WTC11 (cell line): ENCODE data around the gene WDR64. TPM values are rescaled to one million over a fixed set of nuclear protein-coding genes. Genes with fewer than 3 reads are reported as not detected.

Experiments used
- ATAC-seq: fragments of 200-7000 bp; cut with Tn5 transposase; 2 replicates; pipeline ENCODE4 v1.10.0; 2021; ENCODE audit warnings: mild to moderate bottlenecking, moderate library complexity
- CTCF ChIA-PET: fragments of 300-600 bp; sonication (Branson Sonifier 250); formaldehyde crosslinking; loops from one replicate; lab custom pipeline; 2021; ENCODE audit warnings: antibody characterized with exemption; lab: Charles Lee
- POLR2A ChIA-PET: fragments of 350-600 bp; sonication (Branson Sonifier 250); formaldehyde crosslinking; loops from one replicate; lab custom pipeline; 2021; ENCODE audit warnings: antibody characterized with exemption; lab: Charles Lee
- DNase-seq: peaks from one replicate; pipeline ENCODE4 v3.0.0; 2021; ENCODE audit warnings: low spot score
- H3K27ac Mint-ChIP-seq: 2 replicates; pipeline ENCODE4 v1.8.0; 2021; ENCODE audit warnings: mixed read lengths
- H3K27me3 Mint-ChIP-seq: 2 replicates; pipeline ENCODE4 v1.8.0; 2021; ENCODE audit warnings: low read depth, mild to moderate bottlenecking, moderate library complexity, mixed read lengths
- H3K36me3 Mint-ChIP-seq: 2 replicates; pipeline ENCODE4 v1.8.0; 2021; ENCODE audit warnings: mixed read lengths
- H3K4me1 Mint-ChIP-seq: 2 replicates; pipeline ENCODE4 v1.8.0; 2022; ENCODE audit warnings: mixed read lengths
- H3K4me3 Mint-ChIP-seq: 2 replicates; pipeline ENCODE4 v1.8.0; 2021; ENCODE audit warnings: mild to moderate bottlenecking, moderate library complexity, mixed read lengths
- H3K9me3 Mint-ChIP-seq: 2 replicates; pipeline ENCODE4 v1.8.0; 2021; ENCODE audit warnings: mixed read lengths
- FOXJ3 ChIP-seq: sonication (generic); formaldehyde crosslinking; IDR thresholded peaks from 2 replicates; pipeline ENCODE4 v1.9.0; 2021; ENCODE audit warnings: missing genetic modification reagents, mild to moderate bottlenecking, borderline replicate concordance
- MYBL2 ChIP-seq: sonication (generic); formaldehyde crosslinking; IDR thresholded peaks from 2 replicates; pipeline ENCODE4 v1.8.1; 2023; ENCODE audit warnings: mild to moderate bottlenecking, moderate library complexity, missing genetic modification reagents
- NFYB ChIP-seq: sonication (generic); formaldehyde crosslinking; conservative IDR thresholded peaks from 2 replicates; pipeline ENCODE4 v1.8.0; 2022; ENCODE audit warnings: low read depth, missing genetic modification reagents
- NR3C1 ChIP-seq: sonication (generic); formaldehyde crosslinking; conservative IDR thresholded peaks from 2 replicates; pipeline ENCODE4 v1.8.1; 2023; ENCODE audit warnings: low read depth, mild to moderate bottlenecking, missing genetic modification reagents
- SMAD4 ChIP-seq: sonication (generic); formaldehyde crosslinking; IDR thresholded peaks from 2 replicates; pipeline ENCODE4 v1.8.0; 2022; ENCODE audit warnings: mild to moderate bottlenecking, missing genetic modification reagents
- ZNF121 ChIP-seq: sonication (generic); formaldehyde crosslinking; IDR thresholded peaks from 2 replicates; pipeline ENCODE4 v1.8.0; 2023; ENCODE audit warnings: missing genetic modification reagents
- ZNF138 ChIP-seq: sonication (generic); formaldehyde crosslinking; conservative IDR thresholded peaks from 2 replicates; pipeline ENCODE4 v1.8.1; 2022; ENCODE audit warnings: mild to moderate bottlenecking, moderate library complexity, missing genetic modification reagents
- ZNF219 ChIP-seq: sonication (generic); formaldehyde crosslinking; IDR thresholded peaks from 2 replicates; pipeline ENCODE4 v1.8.0; 2023; ENCODE audit warnings: missing genetic modification reagents, mild to moderate bottlenecking, borderline replicate concordance
- ZNF232 ChIP-seq: sonication (generic); formaldehyde crosslinking; IDR thresholded peaks from 2 replicates; pipeline ENCODE4 v1.8.0; 2022; ENCODE audit warnings: mild to moderate bottlenecking, missing genetic modification reagents
- ZNF317 ChIP-seq: sonication (generic); formaldehyde crosslinking; IDR thresholded peaks from 2 replicates; pipeline ENCODE4 v1.8.1; 2023; ENCODE audit warnings: low read depth, mild to moderate bottlenecking, moderate library complexity, missing genetic modification reagents, borderline replicate concordance
- total RNA-seq: library from RNA; stranded (reverse); gene quantifications from 3 replicates; pipeline ENCODE4 v1.2.3, GENCODE V29; 2021
- TF ChIP-seq, protein P1 (sequence below): sonication (generic); formaldehyde crosslinking; IDR thresholded peaks from 2 replicates; pipeline ENCODE4 v1.8.0; 2022; ENCODE audit warnings: missing genetic modification reagents
- TF ChIP-seq, protein P2 (sequence below): sonication (generic); formaldehyde crosslinking; IDR thresholded peaks from 2 replicates; pipeline ENCODE4 v1.8.1; 2023; ENCODE audit warnings: mild to moderate bottlenecking, missing genetic modification reagents
- TF ChIP-seq, protein P3 (sequence below): sonication (generic); formaldehyde crosslinking; IDR thresholded peaks from 2 replicates; pipeline ENCODE4 v1.8.1; 2023; ENCODE audit warnings: mild to moderate bottlenecking, missing genetic modification reagents, moderate library complexity
- TF ChIP-seq, protein P4 (sequence below): sonication (generic); formaldehyde crosslinking; IDR thresholded peaks from 2 replicates; pipeline ENCODE4 v1.8.1; 2022; ENCODE audit warnings: mild to moderate bottlenecking, missing genetic modification reagents, moderate library complexity, borderline replicate concordance
- TF ChIP-seq, protein P5 (sequence below): fragments of 200-600 bp; IDR thresholded peaks from 2 replicates; pipeline ENCODE4 v1.8.0; 2022; ENCODE audit warnings: antibody characterized with exemption
- TF ChIP-seq, protein P6 (sequence below): fragments of 250-450 bp; sonication (Bioruptor Pico); IDR thresholded peaks from 2 replicates; pipeline ENCODE4 v1.8.0; 2021; ENCODE audit warnings: mild to moderate bottlenecking
- TF ChIP-seq, protein P7 (sequence below): sonication (generic); formaldehyde crosslinking; IDR thresholded peaks from 2 replicates; pipeline ENCODE4 v1.8.0; 2023; ENCODE audit warnings: missing genetic modification reagents, mild to moderate bottlenecking, borderline replicate concordance

Gene WDR64
- total RNA-seq, 1 experiment from 2014 or later, result not detected

DNA sequence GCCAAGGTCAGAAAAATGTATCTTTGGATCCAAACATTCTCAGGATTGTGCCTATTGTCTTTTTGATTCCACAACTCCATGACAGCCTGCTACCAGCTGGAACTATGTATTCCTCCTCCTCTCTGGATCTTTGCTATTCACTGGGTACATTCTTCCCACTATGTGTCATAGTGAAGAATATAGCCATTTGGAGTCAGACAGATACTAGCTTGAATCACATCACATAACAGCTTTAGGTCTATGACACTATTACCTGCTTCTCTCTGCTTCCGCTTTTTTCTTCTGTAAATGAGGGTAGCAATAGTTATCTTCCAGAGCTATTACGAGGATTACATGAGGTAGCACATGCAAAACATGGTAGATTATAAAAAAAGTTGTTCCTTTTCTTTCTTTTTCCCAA lies 190.5 kb downstream of the WDR64 start:
- Mint-ChIP-seq H3K27me3 (no peaks in the 10 kb centered on the region; the same call in 1 of the 2 replicates), H3K27ac (no peak overlapping the region), H3K9me3 (no peaks in the 10 kb centered on the region), H3K4me1 (0 out of 2 replicates have a peak, but pooled peaks cover 6% of the 10 kb centered on the region), H3K4me3 (no peak overlapping the region), H3K36me3 (no peaks in the 10 kb centered on the region)
- TF ChIP-seq, protein P1, sequence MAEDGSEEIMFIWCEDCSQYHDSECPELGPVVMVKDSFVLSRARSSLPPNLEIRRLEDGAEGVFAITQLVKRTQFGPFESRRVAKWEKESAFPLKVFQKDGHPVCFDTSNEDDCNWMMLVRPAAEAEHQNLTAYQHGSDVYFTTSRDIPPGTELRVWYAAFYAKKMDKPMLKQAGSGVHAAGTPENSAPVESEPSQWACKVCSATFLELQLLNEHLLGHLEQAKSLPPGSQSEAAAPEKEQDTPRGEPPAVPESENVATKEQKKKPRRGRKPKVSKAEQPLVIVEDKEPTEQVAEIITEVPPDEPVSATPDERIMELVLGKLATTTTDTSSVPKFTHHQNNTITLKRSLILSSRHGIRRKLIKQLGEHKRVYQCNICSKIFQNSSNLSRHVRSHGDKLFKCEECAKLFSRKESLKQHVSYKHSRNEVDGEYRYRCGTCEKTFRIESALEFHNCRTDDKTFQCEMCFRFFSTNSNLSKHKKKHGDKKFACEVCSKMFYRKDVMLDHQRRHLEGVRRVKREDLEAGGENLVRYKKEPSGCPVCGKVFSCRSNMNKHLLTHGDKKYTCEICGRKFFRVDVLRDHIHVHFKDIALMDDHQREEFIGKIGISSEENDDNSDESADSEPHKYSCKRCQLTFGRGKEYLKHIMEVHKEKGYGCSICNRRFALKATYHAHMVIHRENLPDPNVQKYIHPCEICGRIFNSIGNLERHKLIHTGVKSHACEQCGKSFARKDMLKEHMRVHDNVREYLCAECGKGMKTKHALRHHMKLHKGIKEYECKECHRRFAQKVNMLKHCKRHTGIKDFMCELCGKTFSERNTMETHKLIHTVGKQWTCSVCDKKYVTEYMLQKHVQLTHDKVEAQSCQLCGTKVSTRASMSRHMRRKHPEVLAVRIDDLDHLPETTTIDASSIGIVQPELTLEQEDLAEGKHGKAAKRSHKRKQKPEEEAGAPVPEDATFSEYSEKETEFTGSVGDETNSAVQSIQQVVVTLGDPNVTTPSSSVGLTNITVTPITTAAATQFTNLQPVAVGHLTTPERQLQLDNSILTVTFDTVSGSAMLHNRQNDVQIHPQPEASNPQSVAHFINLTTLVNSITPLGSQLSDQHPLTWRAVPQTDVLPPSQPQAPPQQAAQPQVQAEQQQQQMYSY (CRISPR knock-in tag), result no peak
- TF ChIP-seq, protein P2, sequence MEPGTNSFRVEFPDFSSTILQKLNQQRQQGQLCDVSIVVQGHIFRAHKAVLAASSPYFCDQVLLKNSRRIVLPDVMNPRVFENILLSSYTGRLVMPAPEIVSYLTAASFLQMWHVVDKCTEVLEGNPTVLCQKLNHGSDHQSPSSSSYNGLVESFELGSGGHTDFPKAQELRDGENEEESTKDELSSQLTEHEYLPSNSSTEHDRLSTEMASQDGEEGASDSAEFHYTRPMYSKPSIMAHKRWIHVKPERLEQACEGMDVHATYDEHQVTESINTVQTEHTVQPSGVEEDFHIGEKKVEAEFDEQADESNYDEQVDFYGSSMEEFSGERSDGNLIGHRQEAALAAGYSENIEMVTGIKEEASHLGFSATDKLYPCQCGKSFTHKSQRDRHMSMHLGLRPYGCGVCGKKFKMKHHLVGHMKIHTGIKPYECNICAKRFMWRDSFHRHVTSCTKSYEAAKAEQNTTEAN (CRISPR knock-in tag), result no peak
- TF ChIP-seq, protein P3, sequence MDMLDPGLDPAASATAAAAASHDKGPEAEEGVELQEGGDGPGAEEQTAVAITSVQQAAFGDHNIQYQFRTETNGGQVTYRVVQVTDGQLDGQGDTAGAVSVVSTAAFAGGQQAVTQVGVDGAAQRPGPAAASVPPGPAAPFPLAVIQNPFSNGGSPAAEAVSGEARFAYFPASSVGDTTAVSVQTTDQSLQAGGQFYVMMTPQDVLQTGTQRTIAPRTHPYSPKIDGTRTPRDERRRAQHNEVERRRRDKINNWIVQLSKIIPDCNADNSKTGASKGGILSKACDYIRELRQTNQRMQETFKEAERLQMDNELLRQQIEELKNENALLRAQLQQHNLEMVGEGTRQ (CRISPR knock-in tag), result no peak
- TF ChIP-seq, protein P4, sequence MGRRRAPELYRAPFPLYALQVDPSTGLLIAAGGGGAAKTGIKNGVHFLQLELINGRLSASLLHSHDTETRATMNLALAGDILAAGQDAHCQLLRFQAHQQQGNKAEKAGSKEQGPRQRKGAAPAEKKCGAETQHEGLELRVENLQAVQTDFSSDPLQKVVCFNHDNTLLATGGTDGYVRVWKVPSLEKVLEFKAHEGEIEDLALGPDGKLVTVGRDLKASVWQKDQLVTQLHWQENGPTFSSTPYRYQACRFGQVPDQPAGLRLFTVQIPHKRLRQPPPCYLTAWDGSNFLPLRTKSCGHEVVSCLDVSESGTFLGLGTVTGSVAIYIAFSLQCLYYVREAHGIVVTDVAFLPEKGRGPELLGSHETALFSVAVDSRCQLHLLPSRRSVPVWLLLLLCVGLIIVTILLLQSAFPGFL (CRISPR knock-in tag), result no peak
- ATAC-seq (no peak), DNase-seq (no peak)
- CTCF ChIA-PET, result interaction anchor here (1.3 kb wide), 1 partner anchor 215 kb away, joined by 3 read pairs; no protein-coding TSS in a partner anchor
- POLR2A ChIA-PET, result no interaction called here

DNA sequence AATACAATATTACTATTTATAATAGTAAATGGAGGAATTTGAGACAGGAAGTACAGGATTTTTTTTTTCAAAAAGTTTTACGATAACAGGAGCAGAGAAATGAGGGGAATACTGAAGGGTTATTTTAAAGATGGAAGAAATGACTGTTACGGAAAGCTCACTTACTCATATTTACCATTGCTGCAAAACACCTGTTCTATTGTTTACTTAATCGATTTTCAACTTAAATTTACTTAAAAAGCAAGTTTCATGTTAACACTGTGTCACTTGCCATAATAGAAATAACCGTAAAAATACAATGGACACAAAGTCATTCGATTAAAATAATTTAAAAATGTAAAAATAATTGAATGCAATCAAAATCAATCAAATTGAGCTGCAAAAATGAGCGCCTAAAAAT lies 192.5 kb downstream of the WDR64 start:
- ATAC-seq, result no peak
- no peaks in the 10 kb centered on the region; the same call in 1 of the 2 replicates for H3K27me3 Mint-ChIP-seq
- no peak for DNase-seq
- ChIA-PET CTCF (interaction anchor here (0.6 to 1.0 kb wide), 2 partner anchors 192 to 240 kb away, joined by 3 read pairs; no protein-coding TSS in a partner anchor), POLR2A (no interaction called here)
- H3K4me1 Mint-ChIP-seq, result peaks cover 17% of the 10 kb centered on the region
- no peak overlapping the region for H3K4me3 Mint-ChIP-seq
- peaks cover 7% of the 10 kb centered on the region for H3K36me3 Mint-ChIP-seq
- H3K27ac Mint-ChIP-seq, result no peak overlapping the region
- H3K9me3 Mint-ChIP-seq, result no peaks in the 10 kb centered on the region
- no peak for TF ChIP-seq ZNF232 (CRISPR knock-in tag)
- TF ChIP-seq, protein P5, sequence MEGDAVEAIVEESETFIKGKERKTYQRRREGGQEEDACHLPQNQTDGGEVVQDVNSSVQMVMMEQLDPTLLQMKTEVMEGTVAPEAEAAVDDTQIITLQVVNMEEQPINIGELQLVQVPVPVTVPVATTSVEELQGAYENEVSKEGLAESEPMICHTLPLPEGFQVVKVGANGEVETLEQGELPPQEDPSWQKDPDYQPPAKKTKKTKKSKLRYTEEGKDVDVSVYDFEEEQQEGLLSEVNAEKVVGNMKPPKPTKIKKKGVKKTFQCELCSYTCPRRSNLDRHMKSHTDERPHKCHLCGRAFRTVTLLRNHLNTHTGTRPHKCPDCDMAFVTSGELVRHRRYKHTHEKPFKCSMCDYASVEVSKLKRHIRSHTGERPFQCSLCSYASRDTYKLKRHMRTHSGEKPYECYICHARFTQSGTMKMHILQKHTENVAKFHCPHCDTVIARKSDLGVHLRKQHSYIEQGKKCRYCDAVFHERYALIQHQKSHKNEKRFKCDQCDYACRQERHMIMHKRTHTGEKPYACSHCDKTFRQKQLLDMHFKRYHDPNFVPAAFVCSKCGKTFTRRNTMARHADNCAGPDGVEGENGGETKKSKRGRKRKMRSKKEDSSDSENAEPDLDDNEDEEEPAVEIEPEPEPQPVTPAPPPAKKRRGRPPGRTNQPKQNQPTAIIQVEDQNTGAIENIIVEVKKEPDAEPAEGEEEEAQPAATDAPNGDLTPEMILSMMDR, result no peak
- TF ChIP-seq FOXJ3 (CRISPR knock-in tag), result no peak
- no peak for TF ChIP-seq SMAD4 (CRISPR knock-in tag)

DNA sequence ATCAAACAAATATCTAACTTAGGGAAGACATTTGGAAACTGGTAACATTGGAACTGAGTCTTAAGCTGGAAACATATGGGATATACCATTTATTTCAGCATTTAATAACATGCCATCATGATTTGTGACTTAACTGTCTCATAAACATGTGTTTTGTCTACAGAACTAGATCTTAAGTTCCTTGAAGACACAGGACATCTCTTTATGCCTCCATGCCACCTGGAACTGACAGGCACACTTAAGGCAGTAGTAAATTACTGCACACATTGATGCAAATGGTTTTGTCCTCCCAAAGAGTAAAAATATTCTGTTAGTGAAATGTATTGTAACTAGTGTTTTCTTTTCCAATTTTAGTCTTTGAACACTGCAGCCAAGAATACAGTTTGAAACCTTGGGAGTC lies 194.3 kb downstream of the WDR64 start:
- Mint-ChIP-seq H3K36me3 (peaks cover 14% of the 10 kb centered on the region), H3K27me3 (no peaks in the 10 kb centered on the region), H3K4me3 (no peak overlapping the region), H3K4me1 (peaks cover 19% of the 10 kb centered on the region), H3K27ac (no peak overlapping the region), H3K9me3 (no peaks in the 10 kb centered on the region)
- DNase-seq, result no peak
- ChIA-PET CTCF (no interaction called here), POLR2A (no interaction called here)
- ATAC-seq, result no peak
- TF ChIP-seq ZNF317 (CRISPR knock-in tag) (no peak), ZNF121 (no peak), MYBL2 (CRISPR knock-in tag) (no peak), NFYB (CRISPR knock-in tag) (no peak), NR3C1 (CRISPR knock-in tag) (no peak), ZNF219 (no peak), ZNF138 (CRISPR knock-in tag) (no peak)
- TF ChIP-seq, protein P6, sequence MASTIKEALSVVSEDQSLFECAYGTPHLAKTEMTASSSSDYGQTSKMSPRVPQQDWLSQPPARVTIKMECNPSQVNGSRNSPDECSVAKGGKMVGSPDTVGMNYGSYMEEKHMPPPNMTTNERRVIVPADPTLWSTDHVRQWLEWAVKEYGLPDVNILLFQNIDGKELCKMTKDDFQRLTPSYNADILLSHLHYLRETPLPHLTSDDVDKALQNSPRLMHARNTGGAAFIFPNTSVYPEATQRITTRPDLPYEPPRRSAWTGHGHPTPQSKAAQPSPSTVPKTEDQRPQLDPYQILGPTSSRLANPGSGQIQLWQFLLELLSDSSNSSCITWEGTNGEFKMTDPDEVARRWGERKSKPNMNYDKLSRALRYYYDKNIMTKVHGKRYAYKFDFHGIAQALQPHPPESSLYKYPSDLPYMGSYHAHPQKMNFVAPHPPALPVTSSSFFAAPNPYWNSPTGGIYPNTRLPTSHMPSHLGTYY (CRISPR knock-in tag), result no peak
- TF ChIP-seq, protein P7, sequence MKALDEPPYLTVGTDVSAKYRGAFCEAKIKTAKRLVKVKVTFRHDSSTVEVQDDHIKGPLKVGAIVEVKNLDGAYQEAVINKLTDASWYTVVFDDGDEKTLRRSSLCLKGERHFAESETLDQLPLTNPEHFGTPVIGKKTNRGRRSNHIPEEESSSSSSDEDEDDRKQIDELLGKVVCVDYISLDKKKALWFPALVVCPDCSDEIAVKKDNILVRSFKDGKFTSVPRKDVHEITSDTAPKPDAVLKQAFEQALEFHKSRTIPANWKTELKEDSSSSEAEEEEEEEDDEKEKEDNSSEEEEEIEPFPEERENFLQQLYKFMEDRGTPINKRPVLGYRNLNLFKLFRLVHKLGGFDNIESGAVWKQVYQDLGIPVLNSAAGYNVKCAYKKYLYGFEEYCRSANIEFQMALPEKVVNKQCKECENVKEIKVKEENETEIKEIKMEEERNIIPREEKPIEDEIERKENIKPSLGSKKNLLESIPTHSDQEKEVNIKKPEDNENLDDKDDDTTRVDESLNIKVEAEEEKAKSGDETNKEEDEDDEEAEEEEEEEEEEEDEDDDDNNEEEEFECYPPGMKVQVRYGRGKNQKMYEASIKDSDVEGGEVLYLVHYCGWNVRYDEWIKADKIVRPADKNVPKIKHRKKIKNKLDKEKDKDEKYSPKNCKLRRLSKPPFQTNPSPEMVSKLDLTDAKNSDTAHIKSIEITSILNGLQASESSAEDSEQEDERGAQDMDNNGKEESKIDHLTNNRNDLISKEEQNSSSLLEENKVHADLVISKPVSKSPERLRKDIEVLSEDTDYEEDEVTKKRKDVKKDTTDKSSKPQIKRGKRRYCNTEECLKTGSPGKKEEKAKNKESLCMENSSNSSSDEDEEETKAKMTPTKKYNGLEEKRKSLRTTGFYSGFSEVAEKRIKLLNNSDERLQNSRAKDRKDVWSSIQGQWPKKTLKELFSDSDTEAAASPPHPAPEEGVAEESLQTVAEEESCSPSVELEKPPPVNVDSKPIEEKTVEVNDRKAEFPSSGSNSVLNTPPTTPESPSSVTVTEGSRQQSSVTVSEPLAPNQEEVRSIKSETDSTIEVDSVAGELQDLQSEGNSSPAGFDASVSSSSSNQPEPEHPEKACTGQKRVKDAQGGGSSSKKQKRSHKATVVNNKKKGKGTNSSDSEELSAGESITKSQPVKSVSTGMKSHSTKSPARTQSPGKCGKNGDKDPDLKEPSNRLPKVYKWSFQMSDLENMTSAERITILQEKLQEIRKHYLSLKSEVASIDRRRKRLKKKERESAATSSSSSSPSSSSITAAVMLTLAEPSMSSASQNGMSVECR, result no peak
